CD4-positive, alpha-beta memory T cell (primary cell): ENCODE results near the gene TTYH3. TPM values are rescaled to one million over a fixed set of nuclear protein-coding genes. Genes with fewer than 3 reads are reported as not detected.

Experiments
- CTCF ChIA-PET: fragments of 350-600 bp; sonication (Branson Sonifier 250); formaldehyde crosslinking; loops from one replicate; lab custom pipeline; 2021; ENCODE audit warnings: inconsistent platforms; ENCODE audit not compliant: partially characterized antibody; lab: Charles Lee
- POLR2A ChIA-PET: fragments of 350-600 bp; sonication (Branson Sonifier 250); formaldehyde crosslinking; loops from one replicate; lab custom pipeline; 2021; ENCODE audit not compliant: partially characterized antibody; lab: Charles Lee
- DNase-seq, 5 donors: peaks; one replicate each; pipeline versions ENCODE4 v3.0.0 to v3.0.0-alpha.2; 2020 to 2022; ENCODE audit warnings: mixed read lengths in 1 of 5
- H3K27ac ChIP-seq: one replicate; pipeline ENCODE4 v1.7.0; 2013; ENCODE audit warnings: low read depth, low read length
- H3K27me3 ChIP-seq: 2 replicates; pipeline ENCODE4 v1.7.0; 2013; ENCODE audit warnings: mild to moderate bottlenecking, low read length, moderate library complexity; ENCODE audit not compliant: insufficient read depth
- H3K36me3 ChIP-seq: 2 replicates; pipeline ENCODE4 v1.7.0; 2013; ENCODE audit warnings: mild to moderate bottlenecking, low read length, moderate library complexity; ENCODE audit not compliant: insufficient read depth
- H3K4me1 ChIP-seq: 2 replicates; pipeline ENCODE4 v1.7.0; 2013; ENCODE audit warnings: mild to moderate bottlenecking, low read length, moderate library complexity; ENCODE audit not compliant: insufficient read depth
- H3K4me3 ChIP-seq, 2 donors: one replicate each; pipeline ENCODE4 v1.7.0; 2013; ENCODE audit warnings: low read length in 2 of 2, mild to moderate bottlenecking in 1 of 2
- H3K9me3 ChIP-seq, 2 donors: one replicate each; pipeline ENCODE4 v1.7.0; 2013; ENCODE audit warnings: low read length in 2 of 2, control low read depth in 1 of 2; ENCODE audit not compliant: control insufficient read depth in 1 of 2
- H3K27ac Mint-ChIP-seq, 7 donors: one replicate each; pipeline ENCODE4 v1.8.0; 2020 to 2021; ENCODE audit warnings: mixed read lengths in 7 of 7, mild to moderate bottlenecking in 6 of 7, inconsistent platforms in 3 of 7, moderate library complexity in 3 of 7
- H3K27me3 Mint-ChIP-seq, 2 donors: one replicate each; pipeline ENCODE4 v1.8.0; 2020 to 2021; ENCODE audit warnings: mixed read lengths in 2 of 2
- H3K36me3 Mint-ChIP-seq, 2 donors: one replicate each; pipeline ENCODE4 v1.8.0; 2020 to 2021; ENCODE audit warnings: mixed read lengths in 2 of 2, inconsistent platforms in 1 of 2, mild to moderate bottlenecking in 1 of 2
- H3K4me1 Mint-ChIP-seq, 4 donors: one replicate each; pipeline ENCODE4 v1.8.0; 2020 to 2021; ENCODE audit warnings: mixed read lengths in 4 of 4, mild to moderate bottlenecking in 1 of 4
- H3K4me3 Mint-ChIP-seq, 8 donors: one replicate each; pipeline ENCODE4 v1.8.0; 2020 to 2021; ENCODE audit warnings: mixed read lengths in 8 of 8, mild to moderate bottlenecking in 7 of 8, moderate library complexity in 6 of 8, inconsistent platforms in 3 of 8
- H3K9me3 Mint-ChIP-seq, 8 donors: one replicate each; pipeline ENCODE4 v1.8.0; 2020 to 2021; ENCODE audit warnings: mixed read lengths in 8 of 8, mild to moderate bottlenecking in 5 of 8, inconsistent platforms in 3 of 8, moderate library complexity in 1 of 8
- intact Hi-C: fragments of 100-400 bp; cut with micrococcal nuclease; formaldehyde crosslinking; loops from one replicate; pipeline ENCODE4 v1.15.1; 2023
- polyA plus RNA-seq, 2 donors: library from polyadenylated mRNA; unstranded; fragments of 300-500 nt; fragmentation: Illumina TruSeq; gene quantifications; one replicate each; pipeline ENCODE4 v1.2.3, GENCODE V29; 2021
- total RNA-seq, 2 experiments: library from RNA; stranded (reverse); gene quantifications; one replicate each; pipeline ENCODE4 v1.2.3, GENCODE V29; 2021

TTYH3 gene
- total and polyA plus RNA-seq, 4 experiments from 2014 or later, result 0.14 to 12.0 (median 5.8) TPM

- Mint-ChIP-seq H3K4me3 (peak overlapping the region in 2 of 8 donors; percentile 8 to 52), H3K4me1 (peaks cover 40 to 76% (median 58%) of the 10 kb centered on the region in 4 donors), H3K27me3 (peaks cover 0 to 2% of the 10 kb centered on the region in 2 donors), H3K36me3 (no peaks in the 10 kb centered on the region), H3K27ac (peak overlapping the region in 4 of 7 donors; percentile 58 to 78 (median 67)), H3K9me3 (peaks cover 0 to 2% (median 0%) of the 10 kb centered on the region in 8 donors)
- CTCF ChIA-PET, result interaction anchor here (5.5 to 16.2 kb wide), 2 partner anchors 43 to 262 kb away, joined by 46 to 220 read pairs; no protein-coding TSS in a partner anchor
- intact Hi-C loops, result loop anchor here (5.0 to 10.0 kb wide), 3 partner anchors 129 to 1139 kb away; partner anchors contain the start of genes BRAT1, GNA12, IQCE and PSMG3
- Histone ChIP-seq H3K4me3 (no peak overlapping the region), H3K27ac (no peak overlapping the region), H3K4me1 (peaks cover 78% of the 10 kb centered on the region), H3K27me3 (no peaks in the 10 kb centered on the region), H3K36me3 (no peaks in the 10 kb centered on the region), H3K9me3 (no peaks in the 10 kb centered on the region)
- DNase-seq, result no peak
- POLR2A ChIA-PET, result interaction anchor here (0.8 to 1.3 kb wide), 2 partner anchors 15 to 43 kb away, joined by 3 to 4 read pairs; no protein-coding TSS in a partner anchor
These were observed 81.6 kb downstream of the TTYH3 start for GRCh38 chr7:2713370-2713769.

- H3K4me3 ChIP-seq, result no peak overlapping the region
- intact Hi-C loops, result loop anchor here (5.0 to 10.0 kb wide), 3 partner anchors 128 to 1139 kb away; partner anchors contain the start of genes BRAT1, GNA12, IQCE and PSMG3
- H3K9me3 ChIP-seq, result no peaks in the 10 kb centered on the region
- peaks cover 81% of the 10 kb centered on the region for H3K4me1 ChIP-seq
- H3K4me1 Mint-ChIP-seq, result peaks cover 42 to 81% (median 61%) of the 10 kb centered on the region in 4 donors
- ChIA-PET POLR2A (interaction anchor here (1.3 kb wide), 1 partner anchor 15 kb away, joined by 4 read pairs; no protein-coding TSS in a partner anchor), CTCF (interaction anchor here (16.2 kb wide), 1 partner anchor 44 kb away, joined by 220 read pairs; no protein-coding TSS in a partner anchor)
- no peaks in the 10 kb centered on the region for H3K36me3 Mint-ChIP-seq
- DNase-seq, result no peak
- H3K4me3 Mint-ChIP-seq, result peak overlapping the region in 3 of 8 donors; percentile 30 to 52 (median 32)
- H3K27me3 ChIP-seq, result no peaks in the 10 kb centered on the region
- H3K27ac Mint-ChIP-seq, result peak overlapping the region in 4 of 7 donors; percentile 58 to 78 (median 67)
- no peak overlapping the region for H3K27ac ChIP-seq
- peaks cover 0 to 3% of the 10 kb centered on the region in 2 donors for H3K27me3 Mint-ChIP-seq
- H3K9me3 Mint-ChIP-seq, result peaks cover 0 to 2% (median 0%) of the 10 kb centered on the region in 8 donors
- no peaks in the 10 kb centered on the region for H3K36me3 ChIP-seq
These were observed 82.2 kb downstream of the TTYH3 start for GRCh38 chr7:2713978-2714377.

Other genes with a start within 250 kb of the TTYH3 start
- gene CHST12, start 228.4 kb upstream of the TTYH3 start, total RNA-seq, result 10 to 100 TPM; 29.5 to 30.7 TPM
- gene CHST12, start 228.4 kb upstream of the TTYH3 start, polyA plus RNA-seq, result 10 to 100 TPM; 11.6 to 22.5 TPM
- gene GRIFIN, start 155.6 kb upstream of the TTYH3 start, total RNA-seq, result not detected
- not detected for gene GRIFIN, start 155.6 kb upstream of the TTYH3 start, polyA plus RNA-seq
- gene LFNG, start 112.2 kb upstream of the TTYH3 start, total RNA-seq, result 100 to 1,000 TPM; 125 to 127 TPM
- gene LFNG, start 112.2 kb upstream of the TTYH3 start, polyA plus RNA-seq, result 1 to 10 TPM in 1 of 2 donors, under 1 TPM in 1; 0.09 to 4.1 TPM
- gene BRAT1, start 76.5 kb upstream of the TTYH3 start, total RNA-seq, result 10 to 100 TPM; 37.0 to 41.4 TPM
- gene BRAT1, start 76.5 kb upstream of the TTYH3 start, polyA plus RNA-seq, result 10 to 100 TPM; 24.2 to 42.4 TPM
- gene IQCE, start 73.0 kb upstream of the TTYH3 start, total RNA-seq, result 1 to 10 TPM; 8.2 to 9.4 TPM
- 1 to 10 TPM in 1 of 2 donors, under 1 TPM in 1; 0.81 to 3.7 TPM for gene IQCE, start 73.0 kb upstream of the TTYH3 start, polyA plus RNA-seq
- gene AMZ1, start 56.2 kb downstream of the TTYH3 start, total RNA-seq, result 1 to 10 TPM; 1.6 to 2.0 TPM
- gene AMZ1, start 56.2 kb downstream of the TTYH3 start, polyA plus RNA-seq, result under 1 TPM in 1 of 2 donors, not detected in 1; 0.15 TPM
- 10 to 100 TPM; 14.9 to 16.6 TPM for gene GNA12, start 212.3 kb downstream of the TTYH3 start, total RNA-seq
- 10 to 100 TPM in 1 of 2 donors, 1 to 10 TPM in 1; 4.4 to 10.2 TPM for gene GNA12, start 212.3 kb downstream of the TTYH3 start, polyA plus RNA-seq